ENCODE results near the gene OSGIN1.

DNA sequence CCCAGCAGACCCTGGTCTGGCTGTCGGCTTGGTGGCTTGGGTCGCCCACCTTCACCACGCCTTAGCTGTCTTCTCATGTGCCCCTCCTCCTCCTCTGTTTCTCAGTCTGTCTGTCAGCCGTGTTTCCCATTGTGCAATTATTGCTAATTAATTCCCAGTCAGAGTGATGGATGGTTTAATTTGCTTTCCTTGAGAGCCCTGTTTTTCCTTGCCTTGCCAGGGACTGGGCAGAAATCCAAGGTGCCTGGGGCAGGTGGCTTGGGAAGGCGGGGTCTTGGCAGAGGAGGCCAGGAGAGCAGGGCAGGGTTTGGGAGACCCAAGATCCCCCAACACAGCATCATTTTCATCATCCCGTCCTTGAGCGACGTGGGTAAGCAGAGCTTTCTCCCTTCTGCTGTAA is 36.3 kb downstream of the OSGIN1 start:
- no peak for TF ChIP-seq CTCF (IDR thresholded peaks at IDR 0.05; ENCODE audit: low read depth, low read length)
- TF ChIP-seq MYC (IDR thresholded peaks at IDR 0.05; ENCODE audit: low read depth, low read length) = no peak
- no peak for TF ChIP-seq POLR2A (IDR thresholded peaks at IDR 0.05; ENCODE audit: extremely low read depth, insufficient read length)
- TF ChIP-seq, protein P1, sequence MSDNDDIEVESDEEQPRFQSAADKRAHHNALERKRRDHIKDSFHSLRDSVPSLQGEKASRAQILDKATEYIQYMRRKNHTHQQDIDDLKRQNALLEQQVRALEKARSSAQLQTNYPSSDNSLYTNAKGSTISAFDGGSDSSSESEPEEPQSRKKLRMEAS (IDR thresholded peaks at IDR 0.05; ENCODE audit: low read depth, low read length) = no peak
